Parathyroid adenoma (tissue), 2 donors: ENCODE measurements around the gene NBEA.

Experiments
- H2AFZ ChIP-seq: fragments of 300-600 bp; sonication (generic); one replicate; pipeline ENCODE4 v1.7.0; 2017; ENCODE audit warnings: antibody characterized with exemption, mild to moderate bottlenecking
- H3K27ac ChIP-seq: fragments of 300-600 bp; sonication (generic); one replicate; pipeline ENCODE4 v1.7.0; 2017
- H3K27me3 ChIP-seq: fragments of 300-600 bp; sonication (generic); one replicate; pipeline ENCODE4 v1.7.0; 2017; ENCODE audit warnings: low read length; ENCODE audit not compliant: control insufficient read depth, insufficient read depth
- H3K36me3 ChIP-seq: fragments of 300-600 bp; sonication (generic); one replicate; pipeline ENCODE4 v1.7.0; 2017; ENCODE audit warnings: low read length; ENCODE audit not compliant: control insufficient read depth, insufficient read depth
- H3K4me1 ChIP-seq: fragments of 300-600 bp; sonication (generic); one replicate; pipeline ENCODE4 v1.7.0; 2017; ENCODE audit warnings: control low read depth
- H3K4me2 ChIP-seq: fragments of 300-600 bp; sonication (generic); one replicate; pipeline ENCODE4 v1.7.0; 2017; ENCODE audit warnings: low read length
- H3K4me3 ChIP-seq: fragments of 300-600 bp; sonication (generic); one replicate; pipeline ENCODE4 v1.7.0; 2017; ENCODE audit warnings: low read depth, low read length
- H3K79me2 ChIP-seq: fragments of 300-600 bp; sonication (generic); one replicate; pipeline ENCODE4 v1.7.0; 2017; ENCODE audit warnings: control low read depth
- H3K9ac ChIP-seq: fragments of 300-600 bp; sonication (generic); one replicate; pipeline ENCODE4 v1.7.0; 2017; ENCODE audit warnings: mild to moderate bottlenecking
- H3K9me3 ChIP-seq: fragments of 300-600 bp; sonication (generic); one replicate; pipeline ENCODE4 v1.7.0; 2017; ENCODE audit warnings: low read length; ENCODE audit not compliant: control insufficient read depth
- TF ChIP-seq, protein P1 (sequence below): fragments of 300-600 bp; sonication (generic); IDR thresholded peaks from one replicate; pipeline ENCODE4 v1.7.0; 2017; ENCODE audit warnings: antibody characterized with exemption, mild to moderate bottlenecking
- donor health status: primary hyperparathyroidism.

The NBEA gene

DNA sequence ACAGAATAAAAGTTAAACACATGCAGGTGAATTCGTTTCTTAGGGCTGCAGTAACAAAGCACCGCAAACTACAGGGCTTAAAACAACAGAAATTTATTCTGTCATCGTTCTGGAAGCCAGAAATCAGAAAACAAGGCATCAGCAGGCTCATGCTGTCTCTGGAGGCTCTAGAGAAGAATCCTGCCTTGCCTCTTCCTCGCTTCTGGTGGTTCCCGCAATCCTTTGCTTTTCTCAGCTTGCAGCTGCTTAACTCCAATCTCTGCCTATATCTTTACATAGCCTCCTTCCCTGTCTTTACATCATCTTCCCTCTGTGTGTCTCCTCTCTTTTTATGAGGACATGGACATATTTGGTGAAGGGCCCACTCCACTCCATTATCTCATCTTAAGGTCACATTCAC lies 6.2 kb upstream of the NBEA start:
- Histone ChIP-seq H3K4me2 (no peak overlapping the region), H3K27me3 (no peaks in the 10 kb centered on the region), H3K4me1 (no peaks in the 10 kb centered on the region), H3K9ac (no peak overlapping the region), H2AFZ (no peak overlapping the region), H3K79me2 (no peaks in the 10 kb centered on the region), H3K9me3 (no peaks in the 10 kb centered on the region), H3K4me3 (no peak overlapping the region), H3K36me3 (no peaks in the 10 kb centered on the region), H3K27ac (no peak overlapping the region)
- TF ChIP-seq, protein P1, sequence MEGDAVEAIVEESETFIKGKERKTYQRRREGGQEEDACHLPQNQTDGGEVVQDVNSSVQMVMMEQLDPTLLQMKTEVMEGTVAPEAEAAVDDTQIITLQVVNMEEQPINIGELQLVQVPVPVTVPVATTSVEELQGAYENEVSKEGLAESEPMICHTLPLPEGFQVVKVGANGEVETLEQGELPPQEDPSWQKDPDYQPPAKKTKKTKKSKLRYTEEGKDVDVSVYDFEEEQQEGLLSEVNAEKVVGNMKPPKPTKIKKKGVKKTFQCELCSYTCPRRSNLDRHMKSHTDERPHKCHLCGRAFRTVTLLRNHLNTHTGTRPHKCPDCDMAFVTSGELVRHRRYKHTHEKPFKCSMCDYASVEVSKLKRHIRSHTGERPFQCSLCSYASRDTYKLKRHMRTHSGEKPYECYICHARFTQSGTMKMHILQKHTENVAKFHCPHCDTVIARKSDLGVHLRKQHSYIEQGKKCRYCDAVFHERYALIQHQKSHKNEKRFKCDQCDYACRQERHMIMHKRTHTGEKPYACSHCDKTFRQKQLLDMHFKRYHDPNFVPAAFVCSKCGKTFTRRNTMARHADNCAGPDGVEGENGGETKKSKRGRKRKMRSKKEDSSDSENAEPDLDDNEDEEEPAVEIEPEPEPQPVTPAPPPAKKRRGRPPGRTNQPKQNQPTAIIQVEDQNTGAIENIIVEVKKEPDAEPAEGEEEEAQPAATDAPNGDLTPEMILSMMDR: no peak

- no peaks in the 10 kb centered on the region for H3K9me3 ChIP-seq
- no peaks in the 10 kb centered on the region for H3K27me3 ChIP-seq
- no peak overlapping the region for H3K4me3 ChIP-seq
- H3K27ac ChIP-seq: no peak overlapping the region
- no peaks in the 10 kb centered on the region for H3K36me3 ChIP-seq
- TF ChIP-seq, protein P1: no peak
- H3K4me2 ChIP-seq: no peak overlapping the region
- H3K79me2 ChIP-seq: no peaks in the 10 kb centered on the region
- no peak overlapping the region for H3K9ac ChIP-seq
- H3K4me1 ChIP-seq: peaks cover 3% of the 10 kb centered on the region
- no peak overlapping the region for H2AFZ ChIP-seq
Measured at GRCh38 chr13:34939771-34940170, 2.3 kb upstream of the NBEA start.

DNA sequence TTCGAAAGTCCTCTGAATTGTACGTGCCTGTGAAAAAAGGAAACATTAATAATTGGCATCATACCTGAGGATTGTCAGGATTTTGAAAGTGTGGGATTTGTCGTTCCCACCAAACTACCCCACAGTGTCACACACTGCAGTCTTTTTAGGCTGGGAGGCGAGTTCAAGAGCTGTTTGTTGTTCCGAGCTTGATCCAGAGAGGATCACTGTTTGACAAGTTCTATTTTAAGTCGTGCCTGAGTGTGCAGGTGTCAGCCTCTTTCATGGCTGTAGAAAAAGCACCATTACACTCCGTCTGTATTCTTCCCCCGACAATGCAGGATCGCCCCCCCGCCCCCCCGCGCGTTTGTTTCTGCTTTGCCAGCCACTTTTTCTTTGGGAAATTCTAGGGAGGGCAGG lies 635 bp upstream of the NBEA start:
- Histone ChIP-seq H3K4me1 (peaks cover 3% of the 10 kb centered on the region), H3K36me3 (no peaks in the 10 kb centered on the region), H3K4me3 (peak overlapping the region; percentile 56), H3K9me3 (no peaks in the 10 kb centered on the region), H3K27me3 (no peaks in the 10 kb centered on the region), H3K9ac (no peak overlapping the region), H3K27ac (no peak overlapping the region), H3K79me2 (no peaks in the 10 kb centered on the region), H2AFZ (peak overlapping the region; percentile 64), H3K4me2 (peak overlapping the region; percentile 80)
- TF ChIP-seq, protein P1: no peak

DNA sequence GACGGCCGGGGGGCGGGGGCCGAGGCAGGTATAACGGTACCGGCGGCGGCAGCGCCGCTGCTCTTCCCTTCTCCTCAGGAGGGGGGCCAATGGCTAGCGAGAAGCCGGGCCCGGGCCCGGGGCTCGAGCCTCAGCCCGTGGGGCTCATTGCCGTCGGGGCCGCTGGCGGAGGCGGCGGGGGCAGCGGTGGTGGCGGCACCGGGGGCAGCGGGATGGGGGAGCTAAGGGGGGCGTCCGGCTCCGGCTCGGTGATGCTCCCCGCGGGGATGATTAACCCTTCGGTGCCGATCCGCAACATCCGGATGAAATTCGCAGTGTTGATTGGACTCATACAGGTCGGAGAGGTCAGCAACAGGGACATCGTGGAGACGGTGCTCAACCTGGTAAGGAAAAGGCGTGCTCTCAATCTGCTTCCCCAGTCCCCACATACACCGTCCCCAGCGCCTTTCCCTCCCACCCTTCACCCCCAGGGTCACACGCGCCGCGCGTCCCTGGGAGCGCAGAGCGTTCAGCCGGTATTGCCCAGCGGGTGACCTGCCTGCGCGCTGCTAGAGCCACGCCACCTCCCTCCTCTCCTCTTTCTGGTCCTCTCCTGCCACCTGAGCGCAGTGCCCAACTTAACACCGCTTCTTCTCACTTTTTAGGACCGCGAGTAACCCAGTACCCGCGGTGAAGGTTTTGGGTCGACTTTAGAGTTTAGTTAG lies 814 bp downstream of the NBEA start:
- Histone ChIP-seq H3K27me3 (no peaks in the 10 kb centered on the region), H3K4me1 (peaks cover 3% of the 10 kb centered on the region), H3K79me2 (no peaks in the 10 kb centered on the region), H3K4me3 (peak overlapping the region; percentile 47), H3K27ac (peak overlapping the region; percentile 11), H3K9ac (no peak overlapping the region), H2AFZ (peak overlapping the region; percentile 87), H3K4me2 (peak overlapping the region; percentile 67), H3K9me3 (no peaks in the 10 kb centered on the region), H3K36me3 (no peaks in the 10 kb centered on the region)
- TF ChIP-seq, protein P1: no peak
